NCI-H524 (cell line): ENCODE results near the gene RHOF.

ENCODE experiments used
- DNase-seq, 2 experiments: peaks; one replicate each; lab custom pipeline; 2025; lab: John Stamatoyannopoulos, UW

The RHOF gene

DNA sequence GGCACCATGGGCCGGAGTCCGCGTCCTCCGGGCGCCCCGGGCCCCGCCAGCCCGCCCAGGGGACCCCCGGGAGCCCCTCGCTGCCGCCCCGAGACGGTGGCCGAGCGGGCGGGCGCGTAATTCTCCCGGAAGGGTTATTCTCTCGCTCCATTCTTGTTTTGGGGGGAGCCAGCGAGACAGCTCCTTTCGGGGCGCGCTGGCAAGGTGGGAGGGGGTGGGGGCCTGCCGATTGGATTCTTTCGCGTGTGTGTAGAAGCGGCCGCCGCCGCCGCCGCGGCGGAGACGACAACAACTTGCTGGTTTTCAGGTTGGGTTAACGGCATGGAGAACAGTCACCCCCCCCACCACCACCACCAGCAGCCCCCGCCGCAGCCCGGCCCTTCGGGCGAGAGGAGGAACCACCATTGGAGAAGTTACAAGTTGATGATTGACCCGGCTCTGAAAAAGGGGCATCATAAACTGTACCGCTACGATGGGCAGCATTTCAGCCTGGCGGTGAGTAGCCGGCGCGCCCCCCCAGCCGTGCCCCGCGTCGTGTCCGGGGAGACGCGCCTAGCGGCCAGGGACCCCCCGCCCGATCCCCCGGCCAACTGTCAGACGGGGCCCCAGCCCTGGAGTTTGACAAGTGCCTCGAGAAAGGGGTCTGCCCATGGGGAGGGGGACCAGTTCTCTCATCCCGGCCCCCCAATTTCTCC lies 11.1 kb upstream of the RHOF start:
- peak in 1 of 2 experiments; percentile 17 for DNase-seq

DNA sequence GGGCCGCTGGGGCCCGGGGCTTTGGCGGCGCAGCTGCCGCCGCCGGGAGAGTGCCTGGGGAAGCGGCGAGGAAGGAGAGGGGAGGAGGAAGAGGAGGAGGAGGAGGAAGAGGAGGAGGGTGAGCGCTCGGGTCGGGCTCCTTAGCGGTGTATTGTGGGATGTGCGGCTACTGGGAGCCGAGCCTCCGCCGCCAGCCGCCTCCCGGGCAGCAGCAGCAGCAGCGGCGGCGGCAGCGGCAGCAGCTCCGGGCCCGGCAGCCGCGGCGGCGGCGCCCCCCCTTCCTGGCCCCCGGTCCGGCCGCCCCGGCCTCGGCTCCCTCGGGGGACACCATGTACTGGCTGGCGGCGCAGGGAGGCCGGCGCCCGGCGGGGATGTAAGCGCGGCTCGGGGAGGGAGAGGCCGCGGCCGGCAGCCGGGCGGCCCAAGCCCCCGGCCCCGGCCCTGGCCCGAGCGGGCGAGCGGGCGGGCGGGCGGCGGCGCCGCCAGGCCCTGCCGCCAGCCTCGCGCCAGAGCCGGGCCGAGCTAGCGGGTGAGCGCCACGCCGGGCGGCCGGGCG lies 10.5 kb upstream of the RHOF start, which contains the start of gene SETD1B:
Gene SETD1B (plus strand): TSS at position 149 of the 556 bp plus-strand sequence. CDS start 729 bp downstream, outside the sequence.
- peak; percentile 31 to 39 for DNase-seq

DNA sequence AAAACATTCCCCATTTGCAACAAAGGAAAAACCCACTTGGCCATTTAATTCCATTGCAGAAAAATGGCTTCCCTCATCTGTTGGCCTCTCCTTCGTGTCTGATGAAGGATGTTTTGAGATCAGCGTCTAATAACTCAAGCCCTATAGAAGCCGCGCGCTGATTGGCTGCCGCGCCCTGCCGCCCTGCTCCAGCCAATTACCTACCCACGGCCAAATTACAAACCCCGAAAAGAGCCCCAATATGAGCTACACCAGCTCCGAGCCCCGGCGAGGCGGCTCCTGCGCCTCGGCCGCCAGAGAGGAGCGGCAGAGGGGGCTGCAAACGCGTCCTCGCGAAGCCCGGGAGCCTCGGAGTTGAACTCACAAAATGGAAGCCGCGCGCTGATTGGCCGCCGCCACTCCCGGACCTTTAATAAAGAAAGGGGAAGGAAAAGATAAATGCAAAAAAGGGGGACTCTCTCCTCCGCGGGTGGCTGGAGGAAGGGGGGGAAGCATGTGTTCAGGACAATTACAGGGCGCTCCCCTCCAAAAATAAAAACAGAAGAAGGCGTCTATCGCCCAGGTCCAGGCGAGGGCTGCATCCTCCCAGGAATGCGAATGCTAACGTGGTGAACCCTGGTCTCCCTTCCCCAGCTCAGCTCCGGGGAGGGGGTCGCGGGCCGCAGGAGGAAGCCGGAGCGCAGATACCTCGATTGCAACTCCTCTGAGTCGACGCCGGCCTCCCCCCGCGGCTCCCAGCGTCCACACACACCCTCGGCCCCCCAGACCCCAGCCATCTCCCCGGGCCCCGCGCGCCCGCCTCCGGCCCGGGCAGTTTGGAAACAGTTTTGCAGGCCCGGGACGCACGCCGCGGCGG lies 9.6 kb upstream of the RHOF start:
- DNase-seq, result peak; percentile 90 to 96

DNA sequence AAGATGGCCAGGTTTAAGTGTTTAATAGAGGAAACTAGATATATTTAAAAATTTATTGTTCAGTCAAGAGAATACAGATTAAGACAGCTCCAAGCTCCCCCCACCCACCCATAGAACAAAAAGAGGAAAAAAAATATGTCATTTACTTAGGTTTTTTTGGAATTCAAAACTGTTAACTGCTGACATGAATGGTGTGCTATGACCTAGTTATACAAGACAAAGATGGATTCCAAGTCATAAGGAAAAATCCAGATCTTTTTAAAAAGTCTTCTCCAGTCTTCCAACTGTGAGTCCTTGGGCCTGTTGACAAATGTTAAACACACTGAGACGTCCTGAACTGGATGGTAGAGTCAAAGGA lies 9.0 kb upstream of the RHOF start:
- DNase-seq, result no peak

DNA sequence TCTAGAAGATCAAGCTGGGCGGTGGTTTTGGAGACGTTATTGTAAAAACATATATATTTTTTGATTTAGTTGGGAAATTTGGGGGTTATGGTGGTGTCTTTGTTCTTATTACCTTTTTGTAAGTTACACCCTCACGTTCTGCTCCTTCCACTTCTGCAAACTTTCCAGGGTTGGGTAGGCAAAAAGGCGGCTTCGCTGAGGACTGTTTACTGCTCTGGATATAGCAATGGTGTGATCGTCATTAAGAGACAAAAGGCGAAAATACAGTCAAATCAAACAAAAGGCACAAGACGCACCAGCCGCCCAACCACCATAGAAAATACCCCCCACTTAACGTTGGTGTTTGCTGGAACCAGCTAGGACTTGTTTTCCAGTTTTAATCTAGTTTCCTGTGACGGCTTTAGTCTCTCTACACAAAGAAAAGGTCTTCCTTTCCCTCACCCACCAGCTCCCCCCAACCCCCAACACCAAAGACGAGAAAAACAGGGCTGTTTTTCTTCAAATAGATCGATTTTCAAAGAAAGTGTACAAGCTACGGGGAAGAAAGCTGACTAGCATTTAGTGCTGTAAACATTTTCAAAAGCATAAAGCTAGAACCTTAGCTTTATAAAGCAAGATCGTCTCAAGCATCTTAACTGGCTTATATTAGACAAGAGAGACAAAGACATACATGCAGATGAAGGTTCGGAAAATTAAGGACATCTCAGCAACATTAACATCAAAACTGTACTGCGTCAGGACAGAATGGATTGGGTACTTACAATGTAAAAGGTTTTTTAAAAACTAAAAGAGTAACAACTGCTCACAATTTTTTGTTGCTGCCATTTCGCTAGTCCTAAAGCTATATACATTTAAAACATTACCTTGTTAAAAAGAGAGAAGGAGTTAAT lies 8.4 kb upstream of the RHOF start:
- DNase-seq, result peak in 1 of 2 experiments; percentile 37

DNA sequence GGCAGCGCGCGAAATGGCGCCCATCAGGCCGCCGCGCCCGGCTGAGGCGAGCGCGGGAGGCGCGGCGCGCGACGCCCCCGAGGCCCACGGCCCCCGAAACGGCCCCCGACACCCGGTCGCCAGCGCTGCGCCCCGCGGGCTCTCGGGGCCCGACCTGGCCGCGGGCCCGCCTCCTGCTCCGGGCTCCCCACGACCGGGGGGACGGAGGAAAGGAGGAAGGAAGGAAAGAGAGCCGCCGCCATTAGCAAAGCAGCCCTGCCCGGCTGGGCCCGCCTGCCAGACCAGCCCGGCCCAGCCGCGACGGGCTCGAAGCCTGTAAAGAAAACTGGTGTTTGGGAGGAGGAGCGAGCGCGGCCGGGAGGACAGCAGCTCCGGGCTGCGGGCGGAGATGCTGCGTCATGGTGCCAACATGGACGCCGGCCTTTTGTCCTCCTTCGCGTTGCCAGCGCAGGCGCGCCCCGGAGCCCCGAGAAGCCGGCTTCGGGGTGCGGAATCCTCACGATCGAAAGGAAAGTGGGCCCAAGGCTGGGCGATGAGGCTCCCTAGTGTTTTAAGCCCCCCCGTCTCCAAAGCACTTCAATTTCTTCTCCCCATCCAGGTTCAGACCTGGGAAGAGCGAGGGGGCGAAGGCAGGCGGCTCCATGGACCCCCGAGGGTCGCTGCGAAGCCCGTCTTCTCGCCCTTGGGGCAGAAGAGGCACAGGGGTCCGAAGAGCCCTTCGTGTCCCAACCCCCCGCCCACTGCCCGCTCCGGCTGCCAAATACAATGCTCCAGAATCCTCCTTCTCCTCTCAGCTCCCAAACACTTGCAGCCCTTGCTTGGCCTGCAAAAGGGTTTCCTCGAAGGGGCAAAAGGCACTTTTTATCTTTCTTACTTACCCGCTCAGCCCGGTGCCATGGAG lies 7.5 kb upstream of the RHOF start:
- peak in 1 of 2 experiments; percentile 33 for DNase-seq

DNA sequence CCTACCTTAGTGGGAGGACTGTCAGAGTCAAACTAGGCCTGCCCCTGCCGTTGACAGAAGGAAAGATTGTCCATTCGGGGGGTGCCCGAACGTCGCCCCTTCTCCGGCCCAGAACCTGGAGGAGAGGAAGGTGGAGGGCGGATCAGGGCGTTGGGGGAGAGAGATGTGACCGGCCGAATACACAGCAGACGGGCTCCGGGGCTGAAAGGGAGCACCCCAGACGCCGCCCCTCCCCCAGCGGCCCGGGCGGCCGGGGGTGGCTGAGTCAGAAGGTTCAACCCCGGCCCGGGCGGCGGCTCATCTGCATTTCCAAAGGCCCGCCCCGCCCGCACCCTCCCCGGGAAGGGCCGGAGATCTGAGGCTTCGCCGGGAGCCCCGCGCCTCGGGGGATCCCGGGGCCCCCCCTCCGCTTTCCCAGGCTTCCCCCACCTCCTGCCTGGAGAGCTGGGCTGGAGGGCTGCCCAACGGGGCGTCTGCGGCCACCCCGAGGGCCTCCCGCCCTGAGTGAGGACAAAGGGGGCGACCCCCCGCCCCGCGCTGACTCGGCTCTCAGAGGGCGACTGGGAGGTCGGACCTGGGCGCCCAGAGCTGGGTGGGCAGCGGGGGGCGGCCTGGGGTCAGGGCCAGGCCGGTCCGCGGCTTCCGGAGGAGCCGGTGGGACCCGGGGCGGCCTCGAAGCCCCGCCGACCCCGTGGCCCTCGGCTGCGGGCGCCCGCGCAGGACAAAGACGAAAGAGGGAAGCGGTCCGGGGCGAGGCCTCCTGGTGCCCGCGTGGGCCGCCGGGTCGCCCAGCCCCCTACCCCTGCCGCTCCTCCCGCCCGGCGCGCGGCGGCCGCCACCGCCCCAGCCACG lies 6.6 kb upstream of the RHOF start:
- DNase-seq, result peak; percentile 35 to 52

DNA sequence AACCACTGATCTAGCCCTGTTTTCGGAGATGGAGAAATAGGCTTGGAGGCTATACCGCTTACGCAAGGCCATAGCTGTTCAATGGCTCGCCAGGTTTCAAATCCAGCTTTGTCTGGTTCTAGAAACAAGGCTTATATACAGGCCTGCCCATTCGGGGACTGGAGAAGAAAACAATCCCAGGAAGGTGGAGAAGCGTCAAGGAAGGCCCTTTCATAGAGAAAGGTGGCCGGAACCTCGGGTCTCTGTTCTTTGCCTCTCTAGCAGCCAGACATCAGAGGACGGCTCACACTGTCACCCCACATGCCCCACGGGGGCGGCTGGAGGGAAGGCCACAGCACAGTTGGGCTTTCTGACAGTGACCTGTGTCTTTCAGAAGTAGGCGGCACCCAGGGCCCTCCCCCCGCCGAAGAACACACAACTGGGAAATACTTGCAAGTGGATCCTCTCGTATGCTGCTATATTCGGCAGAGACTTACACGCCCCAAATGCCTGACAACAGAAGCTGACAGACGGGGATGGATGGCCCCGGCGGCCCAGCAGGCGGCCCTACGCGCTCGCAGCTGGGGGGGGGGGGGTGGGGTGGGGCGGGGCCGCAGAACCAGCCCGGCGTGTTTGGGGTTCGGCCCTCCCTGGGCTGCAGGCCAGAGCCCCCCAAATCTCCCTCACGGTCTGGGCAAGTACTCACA lies 5.8 kb upstream of the RHOF start:
- DNase-seq, result peak; percentile 60 to 79

DNA sequence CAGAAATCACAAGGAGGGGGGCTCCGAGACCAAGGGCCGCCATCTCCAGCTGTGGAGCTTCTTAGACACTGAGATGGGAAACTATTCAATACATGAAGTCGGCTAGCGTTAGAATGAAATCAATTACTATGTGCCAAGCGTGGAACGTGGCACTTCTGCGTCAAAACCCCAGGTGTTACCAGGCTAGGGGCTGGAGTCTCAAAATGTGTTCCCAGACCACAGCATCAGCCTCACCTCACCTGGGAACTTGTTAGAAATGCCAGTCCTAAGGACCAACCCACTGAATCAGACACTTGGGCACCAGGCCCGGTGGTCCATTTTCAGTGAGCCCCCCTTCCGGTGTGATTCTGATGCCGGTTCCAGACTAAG lies 5.3 kb upstream of the RHOF start:
- peak in 1 of 2 experiments; percentile 47 for DNase-seq

DNA sequence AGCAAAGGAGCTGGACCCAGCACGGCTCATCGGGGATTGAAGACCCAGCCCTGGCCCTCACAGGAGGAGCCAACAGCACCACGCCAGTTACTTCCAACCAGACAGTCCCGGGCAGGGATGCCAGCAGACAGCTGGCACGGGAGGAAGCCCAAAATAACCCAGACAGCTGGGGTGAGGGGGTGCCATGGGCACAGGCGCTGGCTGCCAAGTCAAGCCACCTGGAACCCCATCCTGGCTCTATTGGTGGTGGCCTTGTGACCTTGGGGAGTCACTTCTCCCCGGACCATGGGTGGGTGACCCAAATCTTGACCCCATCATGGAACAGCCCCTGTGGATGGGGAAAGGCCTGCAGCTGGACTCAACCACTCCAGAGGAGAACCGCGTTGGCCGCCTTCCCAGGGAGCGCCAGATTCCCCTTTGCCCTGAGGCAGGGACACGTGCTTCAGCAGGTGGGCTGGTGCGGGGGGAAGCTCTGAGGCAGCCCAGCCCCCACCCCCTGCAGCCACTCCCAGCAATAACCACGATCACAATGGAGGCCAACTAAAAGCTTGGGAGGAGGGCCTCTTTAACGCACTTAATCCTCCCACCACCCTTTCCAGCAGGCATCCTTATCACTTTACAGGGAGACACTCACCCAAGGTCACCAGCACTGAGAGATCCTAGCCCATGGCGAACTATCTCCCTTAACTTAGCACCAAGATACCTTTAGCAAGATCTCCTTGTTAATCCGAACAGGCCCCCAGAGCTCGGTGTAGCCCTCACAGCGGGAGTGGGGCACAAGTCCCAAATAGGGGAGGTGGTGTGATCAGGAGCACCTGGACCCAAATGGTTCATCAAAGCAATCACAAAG lies 4.7 kb upstream of the RHOF start:
- peak; percentile 73 to 81 for DNase-seq

DNA sequence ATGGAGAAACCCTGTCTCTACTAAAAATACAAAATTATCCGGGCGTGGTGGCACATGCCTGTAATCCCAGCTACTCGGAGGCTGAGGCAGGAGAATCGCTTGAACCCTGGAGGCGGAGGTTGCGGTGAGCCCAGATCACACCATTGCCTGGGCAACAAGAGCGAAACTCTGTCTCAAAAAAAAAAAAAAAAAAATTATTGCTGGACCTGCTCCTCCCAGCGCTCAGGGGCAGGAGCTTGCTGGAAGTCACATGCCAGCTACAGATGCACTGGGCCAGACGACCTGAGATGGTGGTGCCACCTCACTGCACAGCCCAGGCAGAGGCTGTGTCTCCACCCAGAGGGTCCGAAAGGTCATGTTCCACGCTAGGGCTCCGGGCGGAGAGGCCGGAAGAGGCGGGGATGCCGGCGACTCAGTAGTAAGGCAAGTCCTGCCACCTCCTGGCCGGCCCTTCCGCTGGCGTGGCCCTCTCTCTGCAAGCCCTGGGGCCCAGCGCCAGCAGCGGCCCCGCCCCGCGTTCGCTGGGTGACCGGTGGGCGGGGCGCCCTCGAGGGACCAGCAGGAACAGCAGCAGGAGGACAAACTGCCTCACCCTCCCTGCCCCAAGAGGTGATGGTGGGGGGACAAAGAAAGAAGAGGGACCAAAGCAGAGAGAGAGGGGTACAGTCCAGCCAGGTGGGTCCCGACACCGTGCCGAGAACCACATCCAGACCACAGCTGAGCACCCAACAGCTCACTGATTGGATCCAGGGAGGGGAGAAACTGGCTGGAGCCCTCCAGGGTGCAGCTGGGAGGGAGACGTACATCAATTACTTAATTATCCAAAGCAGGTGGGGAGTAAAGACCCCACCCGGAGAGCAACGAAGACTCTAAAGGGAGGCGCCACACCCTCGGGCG lies 3.6 kb upstream of the RHOF start:
- peak in 1 of 2 experiments; percentile 60 for DNase-seq

DNA sequence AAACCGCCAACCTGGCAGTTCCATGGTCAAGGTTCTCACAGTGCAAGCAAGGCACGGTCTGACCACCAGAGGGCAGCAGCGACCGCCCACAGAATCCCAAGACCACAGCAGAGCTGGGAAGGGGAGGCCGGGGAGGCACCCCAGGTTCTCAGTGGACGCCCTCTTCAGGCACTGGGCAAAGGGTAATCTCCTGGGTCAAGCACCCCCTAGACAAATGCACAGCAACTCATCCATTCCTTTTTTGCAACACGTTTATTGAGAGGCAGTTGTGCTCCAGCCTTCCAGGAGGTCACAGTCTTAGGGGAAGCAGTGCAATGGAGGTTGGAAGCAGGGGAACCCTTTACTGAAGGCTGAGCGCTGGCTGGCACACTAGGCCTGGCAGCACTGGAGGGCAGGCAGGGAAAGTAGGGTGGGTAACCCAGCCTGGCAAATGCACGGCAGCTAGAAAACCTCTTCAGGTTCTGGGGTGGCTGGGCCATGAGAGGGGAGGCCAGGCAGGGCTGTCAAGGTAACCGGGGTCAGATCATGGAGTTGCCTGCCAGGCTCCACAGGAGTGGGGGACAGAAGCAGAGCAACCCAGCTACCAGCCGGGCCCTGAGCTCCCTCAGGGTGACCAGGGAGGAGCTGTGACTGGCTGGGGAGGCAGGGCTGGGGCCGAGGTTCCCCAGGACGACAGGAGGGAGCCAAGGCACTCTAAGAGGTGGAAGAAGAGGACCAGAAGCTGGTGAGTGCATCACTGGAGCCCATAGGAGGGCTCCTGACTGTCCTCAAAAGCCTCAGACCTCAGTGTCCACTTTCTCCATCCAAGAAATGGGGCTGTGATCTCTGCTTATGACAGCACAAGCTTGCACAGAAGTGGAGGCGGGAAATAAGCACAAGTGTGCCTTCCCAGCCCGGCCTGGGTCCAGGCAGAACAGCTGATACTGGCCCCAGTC lies 1.8 kb upstream of the RHOF start:
- DNase-seq, result peak; percentile 64 to 77

DNA sequence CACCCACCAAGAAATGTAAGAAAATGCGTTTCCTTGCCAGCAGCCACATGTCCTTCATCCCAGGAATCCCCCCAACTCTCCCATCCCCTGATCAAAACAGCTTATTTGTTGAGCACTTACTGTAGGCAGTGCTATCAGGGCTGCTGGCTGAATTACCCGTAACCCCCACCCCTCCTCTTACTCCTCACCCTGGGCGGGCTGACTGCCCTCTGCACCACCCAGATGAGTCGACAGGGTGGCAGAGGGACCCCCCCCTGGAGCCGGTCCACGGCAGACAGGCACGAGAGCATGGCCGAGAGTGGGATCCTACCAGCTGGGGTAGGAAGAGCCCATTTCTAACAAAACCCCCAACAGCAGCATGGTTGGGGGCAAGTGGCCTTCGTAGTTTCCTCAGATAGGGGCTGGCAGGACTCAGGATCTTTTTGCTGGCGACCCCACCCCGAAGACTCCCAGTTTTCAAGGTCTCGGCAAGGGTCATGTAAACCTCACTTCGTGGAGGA lies 1.1 kb upstream of the RHOF start:
- DNase-seq, result no peak

DNA sequence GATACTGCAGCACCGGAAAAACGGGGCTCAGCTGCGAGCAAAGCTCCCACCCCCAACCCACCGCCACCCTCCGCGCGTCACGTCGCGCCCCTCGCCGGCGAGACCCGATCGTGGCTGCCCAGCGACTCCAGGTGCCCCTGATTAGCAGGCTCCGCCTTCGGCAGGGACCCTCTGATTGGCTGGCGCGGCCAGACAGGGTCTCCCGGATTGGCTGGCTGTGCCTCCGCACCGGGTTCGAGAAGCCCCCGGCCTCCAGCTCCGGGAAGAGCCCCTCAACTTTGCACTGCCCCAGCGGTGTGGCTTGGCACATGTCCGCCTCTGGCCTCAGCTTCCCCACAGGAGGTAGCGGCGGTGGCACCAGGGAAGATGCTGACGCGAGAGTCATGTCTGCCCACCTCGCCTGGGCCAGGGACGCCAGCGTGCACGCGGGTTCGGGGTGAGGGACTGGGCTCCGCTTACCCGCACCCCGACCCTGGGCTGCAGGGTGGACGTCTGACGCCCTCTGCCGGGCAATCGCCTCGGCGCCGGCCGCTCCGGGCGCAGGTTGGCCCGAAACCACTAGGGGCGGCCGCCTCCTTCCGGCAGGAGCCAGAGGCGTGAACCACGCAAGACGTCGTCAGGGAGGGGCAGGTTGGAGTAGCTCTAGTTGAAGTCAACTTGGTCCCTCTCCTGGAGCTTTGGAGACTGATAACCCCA lies 498 bp upstream of the RHOF start:
- DNase-seq, result peak; percentile 38 to 84
